ENCODE measurements around the gene ADGRG3. TPM values are rescaled to one million over a fixed set of nuclear protein-coding genes. Genes with fewer than 3 reads are reported as not detected.
A peak's percentile ranks its signal among the peaks of the same experiment; 100 is the strongest.

ADGRG3 gene
- total and polyA plus RNA-seq, 2 of the 13 experiments (the other 11 are each of a cell fraction or from before 2014, with no cell fraction given) = 2.7 to 11.8 TPM

GRCh38 chr16:57694231-57694724, 26.2 kb downstream of the ADGRG3 start (continued):
- TF ChIP-seq ZNF276 (CRISPR knock-in tag; IDR thresholded peaks at IDR 0.05; ENCODE audit: low read depth) (no peak), HMGXB4 (CRISPR knock-in tag; IDR thresholded peaks at IDR 0.05; ENCODE audit: borderline replicate concordance in 1 of 2, low read depth in 1 of 2) (peak in 1 of 2 experiments; percentile 26; a peak in 1 of 4 replicates), ZSCAN9 (CRISPR knock-in tag; IDR thresholded peaks at IDR 0.05; ENCODE audit: borderline replicate concordance) (no peak), PCBP1 (IDR thresholded peaks at IDR 0.05; ENCODE audit: borderline replicate concordance, low read depth, low read length) (no peak), DDIT3 (CRISPR knock-in tag; IDR thresholded peaks at IDR 0.05) (no peak), MTA3 (CRISPR knock-in tag; IDR thresholded peaks at IDR 0.05) (no peak), TAF1 (CRISPR knock-in tag; IDR thresholded peaks at IDR 0.05) (0 out of 2 replicates have a peak, but pooled peaks have one; percentile 20), DNMT3B (CRISPR knock-in tag; conservative IDR thresholded peaks at IDR 0.05) (no peak), ZNF607 (CRISPR knock-in tag; IDR thresholded peaks at IDR 0.05; ENCODE audit: borderline replicate concordance) (no peak), HIVEP1 (CRISPR knock-in tag; IDR thresholded peaks at IDR 0.05) (peak; percentile 61; the same call in 1 of the 2 replicates), NBN (conservative IDR thresholded peaks at IDR 0.05) (no peak), ZNF318 (CRISPR knock-in tag; IDR thresholded peaks at IDR 0.05) (no peak), ZNF446 (CRISPR knock-in tag; IDR thresholded peaks at IDR 0.05) (no peak), ZNF383 (CRISPR knock-in tag; IDR thresholded peaks at IDR 0.05; ENCODE audit: borderline replicate concordance) (no peak), MBD4 (IDR thresholded peaks at IDR 0.05; ENCODE audit: borderline replicate concordance, low read length) (no peak)

Data from HepG2 (cell line).